Thyroid gland (tissue), 4 donors: ENCODE results near the gene SCO2. TPM values are rescaled to one million over a fixed set of nuclear protein-coding genes. Genes with fewer than 3 reads are reported as not detected.

Experiments
- DNase-seq, 2 donors: peaks; one replicate each; pipeline ENCODE4 v3.0.0-alpha.2; 2019
- H3K27ac ChIP-seq, 3 donors: fragments of 200-600 bp; sonication (generic); 1 replicate in 2 of 3; 2 replicates in 1 of 3; pipeline ENCODE4 v1.5.1; 2016 to 2019; ENCODE audit warnings: mild to moderate bottlenecking in 1 of 3, moderate library complexity in 1 of 3
- H3K27me3 ChIP-seq: fragments of 200-600 bp; sonication (generic); one replicate; pipeline ENCODE4 v1.5.1; 2019
- H3K36me3 ChIP-seq, 2 donors: fragments of 200-600 bp; sonication (generic); one replicate each; pipeline ENCODE4 v1.5.1; 2016 to 2019
- H3K4me1 ChIP-seq, 2 donors: fragments of 200-600 bp; sonication (generic); one replicate each; pipeline ENCODE4 v1.5.1; 2017 to 2019
- H3K4me3 ChIP-seq, 3 donors: fragments of 200-600 bp; sonication (generic); replicated peaks in 1 of 3; 1 replicate in 2 of 3; 2 replicates in 1 of 3; pipeline ENCODE4 v1.5.1; 2016; ENCODE audit warnings: mild to moderate bottlenecking in 1 of 3
- H3K9me3 ChIP-seq: fragments of 200-600 bp; sonication (generic); one replicate; pipeline ENCODE4 v1.5.1; 2017
- POLR2A ChIP-seq, 2 donors: fragments of 450-650 bp; IDR thresholded peaks; one replicate each; pipeline ENCODE4 v1.6.1; 2017; ENCODE audit warnings: antibody characterized with exemption in 2 of 2, mild to moderate bottlenecking in 2 of 2, moderate library complexity in 1 of 2
- WGBS, 2 donors: methylation state at CpG; one replicate each; pipeline ENCODE4 v1.1.5; 2017; 5-methylcytosine and 5-hydroxymethylcytosine counted together
- intact Hi-C: fragments of 100-400 bp; cut with DNase I; formaldehyde crosslinking; loops from one replicate; pipeline ENCODE4 v1.15.1; 2023
- total RNA-seq, 4 donors: library from RNA; depleted of rRNA; stranded (reverse); fragments of >200 nt; gene quantifications; one replicate each; pipeline ENCODE4 v1.2.3, GENCODE V29; 2016
- TF ChIP-seq, protein P1 (sequence below), 6 experiments: fragments of 200-600 bp in 3 of 6; fragments of 450-650 bp in 3 of 6; sonication (generic) in 3 of 6; IDR thresholded peaks; one replicate each; pipeline ENCODE4 v1.5.1; 2016 to 2019; ENCODE audit warnings: antibody characterized with exemption in 6 of 6, mild to moderate bottlenecking in 2 of 6, inconsistent platforms in 1 of 6, moderate library complexity in 1 of 6

The SCO2 gene
- total RNA-seq, 4 donors from 2014 or later, result 2.6 to 5.5 (median 2.9) TPM; not detected in 1

DNA sequence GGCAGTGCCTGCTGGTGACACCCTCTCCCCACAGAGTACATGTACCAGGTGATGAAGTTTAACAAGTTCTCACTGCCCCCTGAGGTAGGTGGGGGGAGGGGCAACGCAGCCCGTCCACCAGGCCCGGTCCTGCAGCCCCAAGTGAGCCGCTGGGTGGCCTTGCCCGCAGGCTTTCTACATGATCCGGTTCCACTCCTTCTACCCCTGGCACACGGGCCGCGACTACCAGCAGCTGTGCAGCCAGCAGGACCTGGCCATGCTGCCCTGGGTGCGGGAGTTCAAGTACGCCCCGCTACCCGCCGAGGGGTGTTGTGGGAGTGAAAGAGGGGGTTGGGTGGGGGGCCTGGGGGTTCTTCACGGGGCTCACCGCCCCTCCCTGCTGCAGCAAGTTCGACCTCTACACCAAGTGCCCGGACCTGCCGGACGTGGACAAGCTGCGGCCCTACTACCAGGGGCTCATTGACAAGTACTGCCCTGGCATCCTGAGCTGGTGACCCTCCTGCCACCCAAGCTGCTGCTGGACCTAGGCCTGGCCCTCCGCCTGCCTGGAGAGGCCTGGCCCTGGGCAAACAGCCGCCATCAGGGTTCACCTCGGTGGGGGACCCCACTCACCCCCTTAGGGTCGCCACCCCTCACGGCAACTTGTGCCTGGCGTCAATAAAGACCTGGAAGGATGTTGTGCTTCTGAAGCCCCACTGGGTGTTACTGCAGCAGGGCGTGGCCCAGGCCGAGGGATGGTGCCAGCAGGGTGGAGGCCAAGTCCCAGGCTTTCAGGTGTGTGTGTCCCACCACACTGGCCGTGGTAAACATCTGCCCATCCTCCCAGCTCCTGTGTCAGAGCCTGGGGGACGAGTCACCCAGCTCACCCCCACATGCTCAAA is 35.8 kb downstream of the SCO2 start:
- intact Hi-C loops, result no loop called here
- 86 to 90% methylated on average over 7 to 23 of the region's 31 CpGs for WGBS, 2 donors
- Histone ChIP-seq H3K9me3 (no peaks in the 10 kb centered on the region), H3K36me3 (no peaks in the 10 kb centered on the region), H3K27ac (no peak overlapping the region), H3K4me3 (no peak overlapping the region), H3K27me3 (no peaks in the 10 kb centered on the region), H3K4me1 (peaks cover 25 to 42% of the 10 kb centered on the region in 2 donors)
- DNase-seq, result no peak
- no peak for TF ChIP-seq POLR2A (IDR thresholded peaks at IDR 0.05)

DNA sequence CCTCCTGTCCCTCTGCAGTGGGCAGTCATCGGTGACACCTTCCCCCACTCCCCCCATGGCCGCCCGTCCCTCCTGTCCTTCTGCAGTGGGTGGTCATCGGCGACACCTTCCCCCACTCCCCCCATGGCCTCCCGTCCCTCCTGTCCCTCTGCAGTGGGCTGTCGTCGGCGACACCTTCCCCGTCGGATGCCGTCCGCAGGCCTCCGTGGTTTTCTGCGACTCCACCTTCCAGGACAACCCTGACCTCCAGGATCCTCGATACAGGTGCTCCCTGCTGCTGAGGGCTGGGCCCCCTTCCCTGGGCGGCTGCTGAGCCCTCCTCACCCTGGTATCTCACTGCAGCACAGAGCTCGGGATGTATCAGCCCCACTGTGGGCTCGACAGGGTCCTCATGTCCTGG is 36.5 kb downstream of the SCO2 start:
- TF ChIP-seq POLR2A (IDR thresholded peaks at IDR 0.05), result no peak
- TF ChIP-seq, protein P1, sequence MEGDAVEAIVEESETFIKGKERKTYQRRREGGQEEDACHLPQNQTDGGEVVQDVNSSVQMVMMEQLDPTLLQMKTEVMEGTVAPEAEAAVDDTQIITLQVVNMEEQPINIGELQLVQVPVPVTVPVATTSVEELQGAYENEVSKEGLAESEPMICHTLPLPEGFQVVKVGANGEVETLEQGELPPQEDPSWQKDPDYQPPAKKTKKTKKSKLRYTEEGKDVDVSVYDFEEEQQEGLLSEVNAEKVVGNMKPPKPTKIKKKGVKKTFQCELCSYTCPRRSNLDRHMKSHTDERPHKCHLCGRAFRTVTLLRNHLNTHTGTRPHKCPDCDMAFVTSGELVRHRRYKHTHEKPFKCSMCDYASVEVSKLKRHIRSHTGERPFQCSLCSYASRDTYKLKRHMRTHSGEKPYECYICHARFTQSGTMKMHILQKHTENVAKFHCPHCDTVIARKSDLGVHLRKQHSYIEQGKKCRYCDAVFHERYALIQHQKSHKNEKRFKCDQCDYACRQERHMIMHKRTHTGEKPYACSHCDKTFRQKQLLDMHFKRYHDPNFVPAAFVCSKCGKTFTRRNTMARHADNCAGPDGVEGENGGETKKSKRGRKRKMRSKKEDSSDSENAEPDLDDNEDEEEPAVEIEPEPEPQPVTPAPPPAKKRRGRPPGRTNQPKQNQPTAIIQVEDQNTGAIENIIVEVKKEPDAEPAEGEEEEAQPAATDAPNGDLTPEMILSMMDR (IDR thresholded peaks at IDR 0.05), result no peak
- no peaks in the 10 kb centered on the region for H3K9me3 ChIP-seq
- no peaks in the 10 kb centered on the region for H3K36me3 ChIP-seq
- no peak overlapping the region for H3K27ac ChIP-seq
- 82 to 88% methylated on average over 17 to 19 of the region's 19 CpGs for WGBS, 2 donors
- no peak overlapping the region for H3K4me3 ChIP-seq
- intact Hi-C loops, result no loop called here
- peaks cover 29 to 49% of the 10 kb centered on the region in 2 donors for H3K4me1 ChIP-seq
- H3K27me3 ChIP-seq, result no peaks in the 10 kb centered on the region
- no peak for DNase-seq

DNA sequence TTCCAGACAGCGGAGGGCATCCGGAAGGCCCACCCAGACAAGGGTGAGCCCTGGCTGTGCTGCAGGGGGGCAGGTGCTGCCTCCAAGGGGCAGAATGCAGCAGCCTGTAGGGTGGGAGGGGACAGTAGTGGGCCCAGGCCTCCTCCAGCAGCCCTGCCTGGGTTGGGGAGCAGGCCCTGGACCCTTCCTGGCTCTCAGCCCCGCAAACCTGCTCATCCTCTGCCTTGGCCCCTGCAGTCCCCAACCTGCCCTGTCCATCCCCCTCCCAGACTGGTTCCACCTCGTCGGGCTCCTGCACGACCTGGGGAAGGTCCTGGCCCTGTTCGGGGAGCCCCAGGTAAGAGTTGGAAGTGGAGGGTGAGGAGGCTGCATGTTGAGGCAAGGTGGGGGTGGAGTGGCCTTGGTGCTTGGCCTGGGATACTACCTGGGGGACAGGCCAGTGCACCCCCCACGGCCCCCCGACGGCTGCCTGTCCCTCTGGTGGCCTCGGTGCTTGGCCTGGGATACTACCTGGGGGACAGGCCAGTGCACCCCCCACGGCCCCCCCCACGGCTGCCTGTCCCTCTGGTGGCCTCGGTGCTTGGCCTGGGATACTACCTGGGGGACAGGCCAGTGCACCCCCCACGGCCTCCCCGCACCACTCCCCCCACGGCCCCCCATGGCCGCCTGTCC is 37.3 kb downstream of the SCO2 start:
- TF ChIP-seq, protein P1 (IDR thresholded peaks at IDR 0.05), result no peak
- TF ChIP-seq POLR2A (IDR thresholded peaks at IDR 0.05), result no peak
- H3K27ac ChIP-seq, result peak overlapping the region in 1 of 3 donors; percentile 92
- 78 to 80% methylated on average over 7 to 9 of the region's 18 CpGs for WGBS, 2 donors
- intact Hi-C loops, result no loop called here
- H3K27me3 ChIP-seq, result no peaks in the 10 kb centered on the region
- H3K4me3 ChIP-seq, result no peak overlapping the region
- no peaks in the 10 kb centered on the region for H3K36me3 ChIP-seq
- no peak for DNase-seq
- H3K4me1 ChIP-seq, result peaks cover 37 to 57% of the 10 kb centered on the region in 2 donors
- H3K9me3 ChIP-seq, result no peaks in the 10 kb centered on the region

DNA sequence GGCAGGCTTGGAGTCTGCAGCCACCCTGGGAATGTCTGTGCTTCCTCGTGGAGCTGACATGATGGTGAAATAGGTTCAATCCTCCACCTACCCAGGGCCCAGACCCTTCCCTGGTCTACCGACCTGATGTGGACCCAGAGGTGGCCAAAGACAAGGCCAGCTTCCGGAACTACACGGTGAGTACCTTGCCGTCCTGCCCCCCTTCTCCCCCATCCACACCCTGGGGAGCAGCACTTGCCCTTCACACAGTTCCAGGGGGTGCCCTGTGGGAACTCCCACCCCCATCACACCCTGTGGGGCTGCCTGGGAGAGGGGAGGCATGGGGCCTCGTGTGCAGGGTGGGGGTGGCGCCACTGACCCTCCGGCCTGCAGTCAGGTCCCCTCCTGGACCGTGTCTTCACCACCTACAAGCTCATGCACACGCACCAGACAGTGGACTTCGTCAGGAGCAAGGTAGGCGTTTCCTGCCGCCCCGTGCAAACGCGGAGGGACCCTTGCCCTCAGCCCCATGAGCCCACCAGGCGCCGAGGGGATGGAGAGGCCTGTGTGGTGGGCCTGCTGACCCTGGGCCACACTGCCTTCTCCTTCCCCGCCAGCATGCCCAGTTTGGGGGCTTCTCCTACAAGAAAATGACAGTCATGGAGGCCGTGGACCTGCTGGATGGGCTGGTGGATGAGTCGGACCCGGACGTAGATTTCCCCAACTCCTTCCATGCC is 38.0 kb downstream of the SCO2 start:
- Histone ChIP-seq H3K4me3 (no peak overlapping the region), H3K4me1 (peaks cover 40 to 61% of the 10 kb centered on the region in 2 donors), H3K27me3 (no peaks in the 10 kb centered on the region), H3K36me3 (no peaks in the 10 kb centered on the region), H3K9me3 (no peaks in the 10 kb centered on the region), H3K27ac (peak overlapping the region; percentile 80 to 92 (median 86))
- TF ChIP-seq, protein P1 (IDR thresholded peaks at IDR 0.05), result no peak
- TF ChIP-seq POLR2A (IDR thresholded peaks at IDR 0.05), result no peak
- intact Hi-C loops, result no loop called here
- 66 to 83% methylated on average over 4 to 22 of the region's 23 CpGs for WGBS, 2 donors
- no peak for DNase-seq

DNA sequence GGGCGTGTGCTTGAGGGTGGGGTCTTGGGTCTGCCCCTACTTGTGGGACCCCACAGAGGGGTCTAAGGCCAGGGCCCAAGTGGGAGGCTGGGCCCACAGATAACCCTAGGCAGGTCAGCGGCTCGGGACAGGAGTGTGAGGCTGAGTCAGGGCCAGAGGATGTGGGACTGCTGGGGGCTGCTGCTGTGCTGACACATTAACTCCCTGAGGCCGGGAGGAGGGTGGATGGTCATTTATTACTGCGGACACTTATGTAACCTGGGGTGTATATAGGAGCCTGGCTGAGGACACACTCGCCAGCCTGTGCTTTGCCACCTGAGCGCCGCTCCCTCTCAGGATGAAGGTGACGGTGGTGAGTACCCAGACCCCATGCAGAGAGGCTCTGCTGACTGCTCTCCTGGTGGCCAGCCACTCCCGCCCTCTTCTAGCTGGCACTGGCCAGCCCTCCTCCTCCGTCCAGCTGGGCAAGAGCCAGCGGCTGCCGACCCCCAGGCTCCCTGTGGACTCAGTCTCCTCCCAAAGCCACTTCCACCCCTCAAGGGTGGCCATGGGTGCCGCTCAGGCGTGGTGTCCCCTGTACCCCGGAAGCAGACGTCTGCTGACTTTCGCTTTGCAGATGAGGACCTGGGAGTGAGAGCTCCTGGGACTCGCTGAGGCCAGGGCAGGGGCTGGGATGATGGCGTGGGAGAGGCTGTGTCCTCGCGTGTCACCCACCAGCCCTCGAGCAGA is 38.7 kb downstream of the SCO2 start, which contains the start of gene MIOX:
Gene MIOX, plus strand, starts transcription at position 299 of the 729 bp plus-strand sequence. Its CDS starts 39 bp downstream, at position 338.
- H3K27me3 ChIP-seq, result no peaks in the 10 kb centered on the region
- H3K27ac ChIP-seq, result peak within 1 kb of the TSS; percentile 80 to 92 (median 86)
- peak; percentile 75 to 87 for DNase-seq
- H3K4me3 ChIP-seq, result no peak within 1 kb of the TSS
- peak in 1 of 2 donors; percentile 37 for TF ChIP-seq POLR2A (IDR thresholded peaks at IDR 0.05)
- TF ChIP-seq, protein P1 (IDR thresholded peaks at IDR 0.05), result no peak
- no peaks in the 10 kb centered on the region for H3K9me3 ChIP-seq
- WGBS, 2 donors, result 20 to 40% methylated on average over 6 to 7 of the region's 23 CpGs
- intact Hi-C loops, result no loop called here
- H3K4me1 ChIP-seq, result peaks cover 47 to 68% of the 10 kb centered on the region in 2 donors
- no peaks in the 10 kb centered on the region for H3K36me3 ChIP-seq
